ENCODE results near the gene CEACAM4. TPM values are rescaled to one million over a fixed set of nuclear protein-coding genes. Genes with fewer than 3 reads are reported as not detected.

Gene CEACAM4
- total RNA-seq, 2 experiments from 2014 or later: 0.36 to 0.84 TPM

GRCh38 chr19:41595258-41595889, 31.5 kb downstream of the CEACAM4 start:
- Histone ChIP-seq H3K27ac (ENCODE audit: low read depth in 1 of 2, low read length in 2 of 2) (no peak overlapping the region), H3K27me3 (ENCODE audit: control insufficient read depth in 1 of 2, insufficient read depth in 2 of 2, low read length in 2 of 2) (no peaks in the 10 kb centered on the region), H3K4me1 (ENCODE audit: insufficient read depth, low read length) (peaks cover 4% of the 10 kb centered on the region), H3K4me3 (ENCODE audit: low read length) (no peak overlapping the region), H3K36me3 (ENCODE audit: insufficient read depth, low read length) (no peaks in the 10 kb centered on the region), H3K9me3 (ENCODE audit: control insufficient read depth in 1 of 2, insufficient read depth in 1 of 2, low read length in 2 of 2) (no peaks in the 10 kb centered on the region)
- Mint-ChIP-seq H3K36me3 (ENCODE audit: low read depth) (no peaks in the 10 kb centered on the region), H3K4me1 (ENCODE audit: low read depth) (peaks cover 12% of the 10 kb centered on the region), H3K27ac (no peak overlapping the region), H3K9me3 (no peaks in the 10 kb centered on the region), H3K27me3 (peaks cover 15% of the 10 kb centered on the region), H3K4me3 (no peak overlapping the region)
- intact Hi-C loops (cut with DNase I, micrococcal nuclease): loop anchor here (1.0 to 5.0 kb wide), 5 partner anchors 53 to 393 kb away; partner anchors contain the start of genes BCKDHA (in 1 of the 2) and EXOSC5 (in 1 of the 2)
- DNase-seq (peak; percentile 45 to 88 (median 56)), ATAC-seq (ENCODE audit: poor library complexity) (peak; percentile 89)
- ChIA-PET POLR2A (no interaction called here), CTCF (interaction anchor here (0.8 to 2.2 kb wide), 5 partner anchors 25 to 155 kb away, joined by 3 to 12 read pairs (median 6); partner anchors contain the start of gene DMAC2)
- peak; percentile 75 for TF ChIP-seq CTCF (IDR thresholded peaks at IDR 0.05)

- DNase-seq (no peak), ATAC-seq (ENCODE audit: poor library complexity) (no peak)
- peaks cover 18% of the 10 kb centered on the region for H3K36me3 Mint-ChIP-seq (ENCODE audit: low read depth)
- intact Hi-C loops (cut with DNase I, micrococcal nuclease): no loop called here
- peaks cover 9% of the 10 kb centered on the region for H3K27me3 Mint-ChIP-seq
- no peak overlapping the region for H3K27ac Mint-ChIP-seq
- H3K4me1 Mint-ChIP-seq (ENCODE audit: low read depth): peaks cover 7% of the 10 kb centered on the region
- H3K9me3 Mint-ChIP-seq: no peaks in the 10 kb centered on the region
- peaks cover 7% of the 10 kb centered on the region for H3K36me3 ChIP-seq (ENCODE audit: insufficient read depth, low read length)
- H3K4me1 ChIP-seq (ENCODE audit: insufficient read depth, low read length): no peaks in the 10 kb centered on the region
- POLR2A ChIA-PET: no interaction called here
- H3K4me3 ChIP-seq (ENCODE audit: low read length): no peak overlapping the region
- no peak overlapping the region for H3K27ac ChIP-seq (ENCODE audit: low read depth in 1 of 2, low read length in 2 of 2)
- no peak overlapping the region for H3K4me3 Mint-ChIP-seq
- no peaks in the 10 kb centered on the region for H3K9me3 ChIP-seq (ENCODE audit: control insufficient read depth in 1 of 2, insufficient read depth in 1 of 2, low read length in 2 of 2)
- CTCF ChIA-PET: no interaction called here
- TF ChIP-seq CTCF (IDR thresholded peaks at IDR 0.05): no peak
- H3K27me3 ChIP-seq (ENCODE audit: control insufficient read depth in 1 of 2, insufficient read depth in 2 of 2, low read length in 2 of 2): no peaks in the 10 kb centered on the region
These were observed 34.8 kb downstream of the CEACAM4 start for GRCh38 chr19:41591951-41592562.

- Histone ChIP-seq H3K4me1 (ENCODE audit: insufficient read depth, low read length) (no peaks in the 10 kb centered on the region), H3K36me3 (ENCODE audit: insufficient read depth, low read length) (peaks cover 17% of the 10 kb centered on the region), H3K27me3 (ENCODE audit: control insufficient read depth in 1 of 2, insufficient read depth in 2 of 2, low read length in 2 of 2) (no peaks in the 10 kb centered on the region), H3K27ac (ENCODE audit: low read depth in 1 of 2, low read length in 2 of 2) (no peak overlapping the region), H3K4me3 (ENCODE audit: low read length) (no peak overlapping the region), H3K9me3 (ENCODE audit: control insufficient read depth in 1 of 2, insufficient read depth in 1 of 2, low read length in 2 of 2) (no peaks in the 10 kb centered on the region)
- ChIA-PET POLR2A (no interaction called here), CTCF (no interaction called here)
- H3K36me3 Mint-ChIP-seq (ENCODE audit: low read depth): peaks cover 23% of the 10 kb centered on the region
- intact Hi-C loops (cut with DNase I, micrococcal nuclease): no loop called here
- ATAC-seq (ENCODE audit: poor library complexity) (no peak), DNase-seq (no peak)
- no peak for TF ChIP-seq CTCF (IDR thresholded peaks at IDR 0.05)
- no peak overlapping the region for H3K4me3 Mint-ChIP-seq
- H3K4me1 Mint-ChIP-seq (ENCODE audit: low read depth): peaks cover 7% of the 10 kb centered on the region
- H3K27me3 Mint-ChIP-seq: peaks cover 9% of the 10 kb centered on the region
- no peaks in the 10 kb centered on the region for H3K9me3 Mint-ChIP-seq
- no peak overlapping the region for H3K27ac Mint-ChIP-seq
These were observed 35.9 kb downstream of the CEACAM4 start for GRCh38 chr19:41590936-41591335.

All from CD4-positive, alpha-beta T cell (primary cell).